HUES64 (cell line): ENCODE measurements around the gene PLOD2.

ENCODE experiments used
- H3K27ac ChIP-seq: 2 replicates; pipeline ENCODE4 v1.7.0; 2013; ENCODE audit warnings: low read depth, low read length, inconsistent platforms
- H3K27me3 ChIP-seq: 2 replicates; pipeline ENCODE4 v1.6.1; 2013; ENCODE audit warnings: mild to moderate bottlenecking, low read length; ENCODE audit not compliant: insufficient read depth
- H3K36me3 ChIP-seq: 2 replicates; pipeline ENCODE4 v1.6.1; 2013; ENCODE audit warnings: mild to moderate bottlenecking, low read length; ENCODE audit not compliant: insufficient read depth
- H3K4me1 ChIP-seq: 2 replicates; pipeline ENCODE4 v1.6.1; 2013; ENCODE audit warnings: mild to moderate bottlenecking, low read length, moderate library complexity; ENCODE audit not compliant: insufficient read depth
- H3K4me3 ChIP-seq: 2 replicates; pipeline ENCODE4 v1.5.1; 2013; ENCODE audit warnings: mild to moderate bottlenecking, low read length, moderate library complexity
- H3K9ac ChIP-seq: 2 replicates; pipeline ENCODE4 v1.6.1; 2013; ENCODE audit warnings: mild to moderate bottlenecking, low read depth, low read length
- H3K9me3 ChIP-seq: 2 replicates; pipeline ENCODE4 v1.6.1; 2013; ENCODE audit warnings: low read depth, low read length; ENCODE audit not compliant: insufficient read depth
- WGBS: fragments of 150-250, 120-280 bp; methylation state at CpG from one replicate; pipeline ENCODE4 v1.1.7; 2013; ENCODE audit warnings: missing lambda C conversion rate; 5-methylcytosine and 5-hydroxymethylcytosine counted together

The PLOD2 gene

GRCh38 chr3:146040630-146041029 lies 120.4 kb downstream of the PLOD2 start:
- Histone ChIP-seq H3K27ac (no peak overlapping the region), H3K4me1 (no peaks in the 10 kb centered on the region), H3K9me3 (no peaks in the 10 kb centered on the region), H3K9ac (no peak overlapping the region), H3K27me3 (no peaks in the 10 kb centered on the region), H3K36me3 (no peaks in the 10 kb centered on the region), H3K4me3 (no peak overlapping the region)

- H3K9ac ChIP-seq = no peak overlapping the region
- peaks cover 6% of the 10 kb centered on the region; the same call in 1 of the 2 replicates for H3K4me1 ChIP-seq
- H3K27me3 ChIP-seq = no peaks in the 10 kb centered on the region
- WGBS = 94% methylated on average over 5 of the region's 5 CpGs
- H3K4me3 ChIP-seq = no peak overlapping the region
- no peaks in the 10 kb centered on the region for H3K36me3 ChIP-seq
- no peak overlapping the region for H3K27ac ChIP-seq
- no peaks in the 10 kb centered on the region for H3K9me3 ChIP-seq
These were observed 123.3 kb downstream of the PLOD2 start for GRCh38 chr3:146037697-146038096.

- Histone ChIP-seq H3K9me3 (no peaks in the 10 kb centered on the region), H3K9ac (no peak overlapping the region), H3K36me3 (no peaks in the 10 kb centered on the region), H3K4me3 (no peak overlapping the region), H3K27ac (no peak overlapping the region), H3K27me3 (no peaks in the 10 kb centered on the region), H3K4me1 (peaks cover 6% of the 10 kb centered on the region; the same call in 1 of the 2 replicates)
- WGBS = 67% methylated on average over 1 of the region's 1 CpG
These were observed 124.7 kb downstream of the PLOD2 start for GRCh38 chr3:146036281-146036680.

- Histone ChIP-seq H3K27me3 (no peaks in the 10 kb centered on the region), H3K27ac (no peak overlapping the region), H3K4me1 (peaks cover 6% of the 10 kb centered on the region; the same call in 1 of the 2 replicates), H3K9ac (no peak overlapping the region), H3K4me3 (no peak overlapping the region), H3K36me3 (no peaks in the 10 kb centered on the region), H3K9me3 (no peaks in the 10 kb centered on the region)
- WGBS = 96% methylated on average over 5 of the region's 5 CpGs
These were observed 125.6 kb downstream of the PLOD2 start for GRCh38 chr3:146035366-146035765.

- no peak overlapping the region for H3K4me3 ChIP-seq
- no peak overlapping the region for H3K9ac ChIP-seq
- H3K4me1 ChIP-seq = peaks cover 6% of the 10 kb centered on the region; the same call in 1 of the 2 replicates
- no peaks in the 10 kb centered on the region for H3K36me3 ChIP-seq
- H3K27me3 ChIP-seq = no peaks in the 10 kb centered on the region
- H3K27ac ChIP-seq = no peak overlapping the region
- H3K9me3 ChIP-seq = peaks cover 8% of the 10 kb centered on the region; the same call in 1 of the 2 replicates
These were observed 127.0 kb downstream of the PLOD2 start for GRCh38 chr3:146033950-146034349.

GRCh38 chr3:146026547-146026946 lies 134.4 kb downstream of the PLOD2 start:
- H3K27me3 ChIP-seq = no peaks in the 10 kb centered on the region
- H3K4me1 ChIP-seq = no peaks in the 10 kb centered on the region
- no CpG with 5 or more reads among the region's 1 CpG for WGBS
- no peaks in the 10 kb centered on the region for H3K36me3 ChIP-seq
- H3K9ac ChIP-seq = no peak overlapping the region
- H3K9me3 ChIP-seq = peaks cover 8% of the 10 kb centered on the region; the same call in 1 of the 2 replicates
- no peak overlapping the region for H3K27ac ChIP-seq
- H3K4me3 ChIP-seq = no peak overlapping the region

GRCh38 chr3:146024260-146024659 lies 136.7 kb downstream of the PLOD2 start:
- Histone ChIP-seq H3K9ac (no peak overlapping the region), H3K4me1 (no peaks in the 10 kb centered on the region), H3K9me3 (0 out of 2 replicates have a peak, but pooled peaks cover under 1% of the 10 kb centered on the region), H3K36me3 (no peaks in the 10 kb centered on the region), H3K27me3 (no peaks in the 10 kb centered on the region), H3K27ac (no peak overlapping the region), H3K4me3 (no peak overlapping the region)
- no CpG with 5 or more reads among the region's 1 CpG for WGBS

- no peak overlapping the region for H3K27ac ChIP-seq
- no peaks in the 10 kb centered on the region for H3K9me3 ChIP-seq
- H3K4me3 ChIP-seq = no peak overlapping the region
- H3K27me3 ChIP-seq = no peaks in the 10 kb centered on the region
- no peak overlapping the region for H3K9ac ChIP-seq
- H3K4me1 ChIP-seq = no peaks in the 10 kb centered on the region
- H3K36me3 ChIP-seq = no peaks in the 10 kb centered on the region
- 59% methylated on average over 1 of the region's 1 CpG for WGBS
These were observed 140.0 kb downstream of the PLOD2 start for GRCh38 chr3:146020969-146021368.

GRCh38 chr3:146019508-146019907 lies 141.5 kb downstream of the PLOD2 start:
- Histone ChIP-seq H3K9ac (no peak overlapping the region), H3K4me1 (no peaks in the 10 kb centered on the region), H3K9me3 (no peaks in the 10 kb centered on the region), H3K27ac (no peak overlapping the region), H3K36me3 (no peaks in the 10 kb centered on the region), H3K27me3 (no peaks in the 10 kb centered on the region), H3K4me3 (no peak overlapping the region)
- 91% methylated on average over 4 of the region's 4 CpGs for WGBS
